Psoas muscle (tissue), 8 donors: ENCODE measurements around the gene CTPS2. TPM values are rescaled to one million over a fixed set of nuclear protein-coding genes. Genes with fewer than 3 reads are reported as not detected.

ENCODE experiments used
- ATAC-seq, 4 donors: fragments of 200-7000 bp; cut with Tn5 transposase; one replicate each; pipeline ENCODE4 v1.9.1; 2020; ENCODE audit warnings: moderate library complexity in 3 of 4, mild to moderate bottlenecking in 2 of 4
- DNase-seq, 2 donors: peaks; one replicate each; pipeline ENCODE4 v3.0.0-alpha.2; 2020
- H3K27ac ChIP-seq: fragments of 200-600 bp; one replicate; pipeline ENCODE4 v1.8.0; 2022
- H3K27me3 ChIP-seq, 3 donors: fragments of 200-600 bp in 1 of 3; one replicate each; pipeline versions ENCODE4 v1.6.1 to v1.8.0; 2013 to 2022; ENCODE audit warnings: low read length in 2 of 3, mild to moderate bottlenecking in 2 of 3, moderate library complexity in 1 of 3; ENCODE audit not compliant: insufficient read depth in 3 of 3
- H3K36me3 ChIP-seq, 2 donors: fragments of 200-600 bp in 1 of 2; one replicate each; pipeline versions ENCODE4 v1.6.1 to v1.8.0; 2013 to 2022; ENCODE audit warnings: low read depth in 1 of 2, mild to moderate bottlenecking in 1 of 2, moderate library complexity in 1 of 2; ENCODE audit not compliant: insufficient read depth in 1 of 2
- H3K4me1 ChIP-seq: fragments of 200-600 bp; one replicate; pipeline ENCODE4 v1.8.0; 2022
- H3K4me3 ChIP-seq: fragments of 200-600 bp; one replicate; pipeline ENCODE4 v1.8.0; 2022; ENCODE audit warnings: mild to moderate bottlenecking
- H3K9me3 ChIP-seq: fragments of 200-600 bp; one replicate; pipeline ENCODE4 v1.8.0; 2022
- WGBS, 3 donors: extraction: QIAGEN DNeasy Blood & Tissue Kit; methylation state at CpG; one replicate each; pipeline versions ENCODE4 v1.1.6 to v1.1.7; 2013; 5-methylcytosine and 5-hydroxymethylcytosine counted together
- intact Hi-C, 2 donors: fragments of 100-400 bp; cut with DNase I; formaldehyde crosslinking; loops; one replicate each; pipeline versions ENCODE4 v1.11.0 to v1.14.2; 2022
- polyA plus RNA-seq, 3 donors: library from polyadenylated mRNA; stranded (reverse); fragments of 200-250 nt; gene quantifications; one replicate each; pipeline ENCODE4 v1.2.3, GENCODE V29; 2013
- total RNA-seq, 4 donors: library from RNA; stranded (reverse); fragmentation: NEBNext Ultra II Directional in 2 of 4; extraction: Animal tissue kit (Norgen Biotek cat#: 25700) in 2 of 4; gene quantifications; one replicate each; pipeline versions ENCODE4 v1.2.1 to v1.2.4, GENCODE V29; 2021 to 2023
- TF ChIP-seq, protein P1 (sequence below): fragments of 200-600 bp; IDR thresholded peaks from one replicate; pipeline ENCODE4 v1.8.0; 2022; ENCODE audit warnings: antibody characterized with exemption
- donor health status: healthy with polysubstance abuse.
- donor health status: DM: no; HTN: no; CAD: no; lungs with moderate emphysema.
- donor health status: Bipolar disorder and iron deficiency.
- donor health status: healthy.
- donor health status: DM: yes; HTN: yes; CAD: no.
- donor health status: DM: no; HTN: no; CAD: no.
- donor health status: DM: no; HTN: no; CAD: no.
- donor health status: DM: yes; HTN: yes; CAD: no.

The CTPS2 gene
- total and polyA plus RNA-seq, 7 donors: 1.1 to 3.8 (median 2.5) TPM

DNA sequence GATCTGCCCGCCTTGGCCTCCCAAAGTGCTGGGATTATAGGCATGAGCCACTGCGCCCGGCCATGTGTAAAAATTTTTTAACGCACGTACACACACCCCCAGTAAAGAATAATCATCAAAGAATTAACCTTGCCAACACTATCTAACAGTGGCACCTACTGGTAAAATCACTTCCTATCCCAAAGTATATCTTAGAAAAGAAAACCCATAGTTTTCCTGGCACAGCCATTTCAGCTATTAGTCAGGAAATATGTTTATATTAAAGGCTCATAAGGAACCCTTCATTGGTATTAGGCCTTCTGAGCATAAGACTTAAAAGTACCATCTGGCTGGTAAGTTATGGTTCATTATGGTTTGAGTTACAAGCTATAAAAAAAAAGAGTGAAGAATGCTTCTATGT, 48.4 kb downstream of the CTPS2 start:
- Histone ChIP-seq H3K36me3 (peaks cover 0 to 4% of the 10 kb centered on the region in 2 donors), H3K4me3 (no peak overlapping the region), H3K27me3 (peaks cover 0 to 28% (median 0%) of the 10 kb centered on the region in 3 donors), H3K9me3 (no peaks in the 10 kb centered on the region), H3K4me1 (no peaks in the 10 kb centered on the region), H3K27ac (no peak overlapping the region)
- ATAC-seq (no peak), DNase-seq (no peak)
- WGBS, 3 donors: 86 to 90% (median 88%) methylated on average over 4 to 5 of the region's 5 CpGs
- TF ChIP-seq, protein P1, sequence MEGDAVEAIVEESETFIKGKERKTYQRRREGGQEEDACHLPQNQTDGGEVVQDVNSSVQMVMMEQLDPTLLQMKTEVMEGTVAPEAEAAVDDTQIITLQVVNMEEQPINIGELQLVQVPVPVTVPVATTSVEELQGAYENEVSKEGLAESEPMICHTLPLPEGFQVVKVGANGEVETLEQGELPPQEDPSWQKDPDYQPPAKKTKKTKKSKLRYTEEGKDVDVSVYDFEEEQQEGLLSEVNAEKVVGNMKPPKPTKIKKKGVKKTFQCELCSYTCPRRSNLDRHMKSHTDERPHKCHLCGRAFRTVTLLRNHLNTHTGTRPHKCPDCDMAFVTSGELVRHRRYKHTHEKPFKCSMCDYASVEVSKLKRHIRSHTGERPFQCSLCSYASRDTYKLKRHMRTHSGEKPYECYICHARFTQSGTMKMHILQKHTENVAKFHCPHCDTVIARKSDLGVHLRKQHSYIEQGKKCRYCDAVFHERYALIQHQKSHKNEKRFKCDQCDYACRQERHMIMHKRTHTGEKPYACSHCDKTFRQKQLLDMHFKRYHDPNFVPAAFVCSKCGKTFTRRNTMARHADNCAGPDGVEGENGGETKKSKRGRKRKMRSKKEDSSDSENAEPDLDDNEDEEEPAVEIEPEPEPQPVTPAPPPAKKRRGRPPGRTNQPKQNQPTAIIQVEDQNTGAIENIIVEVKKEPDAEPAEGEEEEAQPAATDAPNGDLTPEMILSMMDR: no peak
- intact Hi-C loops: loop anchor here (10.0 kb wide), 2 partner anchors 229 to 539 kb away; partner anchors contain the start of gene GRPR (in 1 of the 2)

GRCh38 chrX:16662402-16662801, 50.1 kb downstream of the CTPS2 start:
- intact Hi-C loops: loop anchor here (10.0 kb wide), 2 partner anchors 228 to 538 kb away; partner anchors contain the start of gene GRPR (in 1 of the 2)
- Histone ChIP-seq H3K4me3 (no peak overlapping the region), H3K4me1 (no peaks in the 10 kb centered on the region), H3K36me3 (peaks cover 0 to 3% of the 10 kb centered on the region in 2 donors), H3K9me3 (no peaks in the 10 kb centered on the region), H3K27ac (no peak overlapping the region), H3K27me3 (peaks cover 0 to 28% (median 0%) of the 10 kb centered on the region in 3 donors)
- TF ChIP-seq, protein P1: no peak
- 64 to 91% (median 78%) methylated on average over 2 of the region's 2 CpGs for WGBS, 3 donors
- no peak for ATAC-seq
- no peak for DNase-seq

DNA sequence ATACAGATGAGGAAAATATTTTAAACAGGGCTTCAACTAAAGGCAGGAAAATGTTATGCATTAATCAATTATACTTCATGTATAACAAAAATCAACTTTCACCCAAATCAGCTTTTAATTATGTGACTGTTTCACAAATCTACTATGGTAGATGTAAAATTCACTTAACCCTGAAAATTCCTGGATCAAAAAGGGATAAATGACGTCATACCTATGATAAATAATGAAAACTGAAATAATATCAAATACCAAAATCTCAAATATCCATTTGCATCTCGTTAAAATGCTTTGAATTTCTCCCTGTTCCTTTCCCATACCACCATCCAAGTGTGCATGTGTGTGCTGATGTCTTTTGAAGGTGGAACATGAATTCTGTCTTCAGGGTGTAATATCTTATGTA, 51.0 kb downstream of the CTPS2 start:
- TF ChIP-seq, protein P1: no peak
- Histone ChIP-seq H3K27me3 (peaks cover 0 to 28% (median 0%) of the 10 kb centered on the region in 3 donors), H3K27ac (no peak overlapping the region), H3K4me1 (no peaks in the 10 kb centered on the region), H3K9me3 (no peaks in the 10 kb centered on the region), H3K4me3 (no peak overlapping the region), H3K36me3 (no peaks in the 10 kb centered on the region)
- 74 to 95% (median 94%) methylated on average over 2 of the region's 2 CpGs for WGBS, 3 donors
- intact Hi-C loops: loop anchor here (10.0 kb wide), 2 partner anchors 227 to 537 kb away; partner anchors contain the start of gene GRPR (in 1 of the 2)
- ATAC-seq (no peak), DNase-seq (no peak)

GRCh38 chrX:16659321-16659720, 53.1 kb downstream of the CTPS2 start:
- H3K36me3 ChIP-seq: no peaks in the 10 kb centered on the region
- ATAC-seq: no peak
- no peak overlapping the region for H3K4me3 ChIP-seq
- TF ChIP-seq, protein P1: no peak
- DNase-seq: no peak
- H3K27me3 ChIP-seq: peaks cover 0 to 22% (median 0%) of the 10 kb centered on the region in 3 donors
- no peaks in the 10 kb centered on the region for H3K9me3 ChIP-seq
- no peak overlapping the region for H3K27ac ChIP-seq
- H3K4me1 ChIP-seq: no peaks in the 10 kb centered on the region
- intact Hi-C loops: no loop called here
- 85 to 100% (median 97%) methylated on average over 1 of the region's 1 CpG for WGBS, 3 donors

- no peaks in the 10 kb centered on the region for H3K4me1 ChIP-seq
- DNase-seq (no peak), ATAC-seq (no peak)
- peaks cover 0 to 22% (median 0%) of the 10 kb centered on the region in 3 donors for H3K27me3 ChIP-seq
- 91 to 95% (median 95%) methylated on average over 2 of the region's 2 CpGs for WGBS, 3 donors
- no peaks in the 10 kb centered on the region for H3K36me3 ChIP-seq
- intact Hi-C loops: no loop called here
- no peaks in the 10 kb centered on the region for H3K9me3 ChIP-seq
- H3K4me3 ChIP-seq: no peak overlapping the region
- TF ChIP-seq, protein P1: no peak
- no peak overlapping the region for H3K27ac ChIP-seq
These were observed 54.2 kb downstream of the CTPS2 start for GRCh38 chrX:16658284-16658683.
